ENCODE results near the gene TRIP10.
A peak's percentile ranks its signal among the peaks of the same experiment; 100 is the strongest.

Gene TRIP10

GRCh38 chr19:6725513-6726231, 13.8 kb upstream of the TRIP10 start:
- no peak for DNase-seq

GRCh38 chr19:6728346-6728745, 11.1 kb upstream of the TRIP10 start:
- DNase-seq, result no peak

DNA sequence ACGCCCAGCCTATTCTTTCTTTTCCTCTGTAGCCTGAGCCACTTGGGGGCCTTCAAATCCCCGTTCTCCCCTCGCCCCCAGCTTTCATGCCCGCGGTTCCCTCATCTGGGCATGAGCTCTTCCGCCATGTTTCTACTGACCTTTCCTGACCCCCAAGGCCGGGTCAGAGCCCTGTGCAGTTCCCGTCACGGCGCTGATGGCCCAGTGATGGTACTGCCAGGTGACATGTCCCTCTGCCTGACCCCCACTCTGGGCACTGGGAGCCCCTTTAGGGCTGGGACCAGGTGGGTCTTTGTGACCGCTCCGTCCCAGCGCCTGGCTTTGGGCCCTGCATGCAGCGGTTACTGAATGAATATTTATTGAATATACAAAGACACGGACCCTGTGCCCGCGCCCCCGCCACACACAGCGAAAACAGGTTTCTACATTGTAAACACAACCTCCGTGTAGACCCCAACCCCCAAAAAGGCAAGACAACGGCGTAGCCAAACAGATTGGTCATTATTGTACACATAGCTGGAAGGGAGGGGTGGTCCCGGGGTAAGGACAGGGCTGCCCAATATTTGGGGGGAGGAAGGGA, 9.8 kb upstream of the TRIP10 start:
- no peak for DNase-seq

DNA sequence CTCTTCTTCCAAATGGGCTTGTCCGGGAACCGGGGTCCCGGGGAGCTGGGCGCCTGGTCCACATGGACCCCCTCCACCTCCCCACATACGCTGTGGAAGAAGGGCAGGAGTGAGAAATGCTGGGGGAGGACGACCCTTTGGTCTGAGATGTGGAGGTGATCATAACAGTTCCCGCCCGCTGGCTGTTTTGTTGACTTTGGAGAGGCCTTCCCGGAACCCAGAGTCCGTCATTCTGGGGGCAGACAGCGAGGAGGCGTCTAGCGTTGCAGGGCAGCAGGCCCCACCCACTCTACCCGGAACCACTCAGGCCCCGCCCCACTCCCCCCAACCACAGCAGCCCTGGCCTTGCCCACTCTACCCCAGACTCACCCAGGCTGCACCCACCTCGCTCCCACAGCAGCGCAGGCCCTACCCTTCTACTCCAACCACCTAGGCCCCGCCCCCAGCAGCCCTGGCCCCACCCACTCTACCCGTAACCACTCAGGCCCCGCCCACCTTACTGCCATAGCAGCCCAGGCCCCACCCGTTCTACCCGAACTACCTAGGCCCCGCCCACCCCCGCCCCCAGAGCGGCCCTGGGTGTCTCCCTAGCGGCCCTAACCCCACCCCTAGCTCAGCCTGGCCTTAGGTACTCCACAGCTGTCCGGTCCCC, 9.2 kb upstream of the TRIP10 start:
- no peak for DNase-seq

GRCh38 chr19:6730941-6731670, 8.4 kb upstream of the TRIP10 start:
- DNase-seq, result no peak

- DNase-seq, result no peak
Observed at GRCh38 chr19:6731822-6732221, 7.7 kb upstream of the TRIP10 start.

DNA sequence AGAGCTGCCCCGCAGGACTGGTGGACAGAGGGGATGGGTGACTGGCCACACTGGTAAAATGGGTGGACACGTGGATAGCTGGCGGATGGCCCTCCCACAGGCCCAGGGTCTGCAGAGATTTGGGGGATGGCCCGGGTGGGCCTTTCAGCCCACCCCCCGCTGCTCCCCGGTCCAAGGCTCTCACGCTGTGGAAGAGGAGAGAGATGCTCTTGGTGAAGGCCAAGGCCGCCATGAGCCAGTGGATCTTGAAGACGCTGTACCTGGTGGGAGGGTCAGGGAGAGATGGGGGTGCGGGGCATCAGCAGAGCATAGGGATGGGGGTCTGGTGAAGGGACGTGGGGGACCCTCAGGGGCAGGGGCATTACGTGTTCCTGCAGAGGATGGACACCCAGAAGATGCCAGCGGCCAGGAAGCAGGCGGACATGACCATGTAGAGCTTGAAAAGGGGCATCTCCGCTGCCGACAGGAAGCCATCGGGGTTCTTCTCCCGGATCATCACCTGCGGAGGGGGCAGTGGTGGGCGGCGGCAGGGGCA, 6.6 kb upstream of the TRIP10 start:
- no peak for DNase-seq

GRCh38 chr19:6733338-6734095, 6.0 kb upstream of the TRIP10 start:
- DNase-seq, result no peak

DNA sequence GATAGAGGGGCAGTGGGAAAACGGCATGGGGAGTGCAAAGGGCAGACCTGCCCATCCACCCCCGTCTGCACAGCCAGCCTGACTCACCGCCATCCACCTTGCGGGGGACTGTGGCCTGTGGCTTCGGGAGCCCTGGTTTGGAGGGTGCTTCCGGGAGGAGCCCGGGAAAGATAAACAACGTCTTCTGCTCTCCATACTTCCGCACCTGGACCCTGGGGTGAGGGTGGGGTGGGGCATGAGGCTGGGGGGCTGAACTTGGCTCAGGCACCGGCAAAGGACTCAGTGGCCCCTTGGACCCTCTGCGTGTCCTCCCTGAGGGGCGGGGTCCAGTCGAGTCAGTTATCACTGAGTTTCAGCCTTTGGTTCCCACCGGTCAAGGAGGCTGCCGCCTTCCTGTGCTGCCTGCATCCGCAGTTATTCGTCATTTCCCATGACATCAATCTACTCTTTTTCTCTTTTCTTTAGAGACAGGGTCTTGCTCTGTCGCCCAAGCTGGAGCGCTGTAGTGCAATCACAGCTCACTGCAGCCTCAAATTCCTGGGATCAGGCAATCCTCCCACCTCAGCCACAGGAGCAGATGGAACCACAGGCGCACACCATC, 5.3 kb upstream of the TRIP10 start:
- DNase-seq, result no peak

- DNase-seq, result no peak
Observed at GRCh38 chr19:6735181-6735911, 4.1 kb upstream of the TRIP10 start.

DNA sequence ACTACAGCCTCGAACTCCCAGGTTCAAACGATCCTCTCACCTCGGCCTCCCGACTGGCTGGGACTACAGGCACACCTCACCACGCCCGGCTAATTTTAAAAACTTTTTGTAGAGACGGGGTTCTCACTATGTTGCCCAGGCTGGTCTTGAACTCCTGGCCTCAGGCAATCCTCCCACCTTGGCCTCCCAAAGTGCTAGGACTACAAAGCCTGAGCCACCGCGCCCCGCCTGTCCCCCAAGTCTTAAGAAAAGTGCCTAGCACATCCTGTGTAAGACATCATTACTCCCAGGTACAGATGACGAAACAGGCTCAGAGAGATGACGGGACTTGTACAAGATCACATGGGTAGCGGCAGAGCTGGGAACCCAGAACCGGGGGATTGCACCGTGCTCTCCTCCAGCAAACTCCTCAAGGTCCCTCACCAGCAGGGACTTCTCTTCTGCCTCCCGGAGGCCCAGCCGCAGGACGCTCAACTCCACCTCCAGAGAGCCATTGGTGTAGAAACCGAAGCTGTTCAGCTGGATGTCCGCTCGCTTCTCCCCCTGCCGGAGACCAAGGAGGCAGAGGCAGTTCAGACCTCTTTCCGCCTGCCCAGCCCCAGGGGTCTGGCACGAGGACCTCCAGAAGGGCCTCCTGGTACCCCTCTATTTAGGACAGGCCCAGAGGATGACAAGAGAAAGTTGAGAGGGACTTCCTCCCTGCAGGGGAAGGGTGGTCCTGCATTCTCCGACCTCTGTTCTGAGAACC, 3.1 kb upstream of the TRIP10 start:
- DNase-seq, result peak; percentile 42

- no peak for DNase-seq
Observed at GRCh38 chr19:6736917-6737283, 2.6 kb upstream of the TRIP10 start.

DNA sequence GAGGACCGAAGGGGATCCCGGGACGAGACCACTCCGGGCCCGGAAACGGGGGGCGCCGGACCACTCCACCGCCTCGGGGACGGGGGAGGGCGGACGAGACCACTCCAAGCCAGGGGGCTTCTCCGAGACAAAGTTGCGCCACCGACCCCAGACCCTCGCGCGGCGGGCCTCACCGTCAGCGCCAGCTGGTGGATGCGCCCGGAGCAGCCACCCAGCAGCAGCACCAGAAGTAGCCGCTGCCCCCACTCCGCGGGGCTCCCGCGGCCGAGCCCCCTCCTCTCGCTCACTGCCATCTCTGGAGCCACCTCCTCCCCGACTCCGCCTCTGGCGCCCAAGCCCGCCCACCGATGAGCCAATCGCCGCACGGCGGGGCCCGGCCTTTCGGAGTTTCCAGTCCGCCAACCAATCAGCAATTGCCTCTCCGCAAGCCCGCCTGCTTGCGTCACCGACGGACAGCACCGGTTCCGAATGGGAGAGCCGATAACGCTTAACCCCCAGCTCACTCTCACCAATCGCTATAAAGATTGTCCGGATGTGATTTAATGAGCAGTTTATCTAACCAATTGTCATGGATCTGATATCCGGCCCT, 2.1 kb upstream of the TRIP10 start, which contains the start of gene GPR108:
Gene GPR108, minus strand, starts transcription at position 297 of the 589 bp plus-strand sequence. Its CDS starts 4 bp downstream, at position 293.
- DNase-seq, result peak; percentile 99

- no peak for DNase-seq
Observed at GRCh38 chr19:6737873-6738786, 1.4 kb upstream of the TRIP10 start.

DNA sequence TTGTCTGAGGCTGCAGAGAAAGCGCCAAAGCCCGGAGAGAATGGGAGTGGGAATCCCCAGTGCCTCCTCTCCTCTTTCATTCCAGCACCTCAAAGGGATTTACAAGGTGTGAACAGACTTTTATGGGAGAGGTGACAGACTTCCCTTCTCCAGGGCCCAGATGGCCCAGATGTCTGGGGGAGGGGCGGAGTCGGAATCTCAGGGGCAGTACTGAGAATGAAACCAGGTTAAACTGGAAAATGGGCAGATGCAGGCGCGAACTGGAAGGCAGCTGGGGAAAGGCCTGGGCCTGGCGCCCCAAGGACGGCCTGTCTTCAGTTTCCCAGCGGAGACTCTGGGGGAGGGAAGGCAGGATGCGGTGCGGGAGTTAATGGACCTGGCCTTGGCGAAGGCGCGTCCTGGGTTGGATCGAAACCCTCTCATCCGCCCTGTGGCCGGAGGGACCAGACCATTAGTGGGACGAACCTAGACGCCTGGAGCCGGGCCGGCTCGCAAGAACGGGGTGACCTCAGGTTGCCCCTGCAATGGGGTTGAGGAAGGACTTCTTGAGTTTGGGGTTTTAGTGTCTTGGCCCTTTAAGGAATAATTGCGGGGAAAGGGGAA, 592 bp upstream of the TRIP10 start:
- DNase-seq, result no peak

- no peak for DNase-seq
Observed at GRCh38 chr19:6739883-6740588, 556 bp downstream of the TRIP10 start.

DNA sequence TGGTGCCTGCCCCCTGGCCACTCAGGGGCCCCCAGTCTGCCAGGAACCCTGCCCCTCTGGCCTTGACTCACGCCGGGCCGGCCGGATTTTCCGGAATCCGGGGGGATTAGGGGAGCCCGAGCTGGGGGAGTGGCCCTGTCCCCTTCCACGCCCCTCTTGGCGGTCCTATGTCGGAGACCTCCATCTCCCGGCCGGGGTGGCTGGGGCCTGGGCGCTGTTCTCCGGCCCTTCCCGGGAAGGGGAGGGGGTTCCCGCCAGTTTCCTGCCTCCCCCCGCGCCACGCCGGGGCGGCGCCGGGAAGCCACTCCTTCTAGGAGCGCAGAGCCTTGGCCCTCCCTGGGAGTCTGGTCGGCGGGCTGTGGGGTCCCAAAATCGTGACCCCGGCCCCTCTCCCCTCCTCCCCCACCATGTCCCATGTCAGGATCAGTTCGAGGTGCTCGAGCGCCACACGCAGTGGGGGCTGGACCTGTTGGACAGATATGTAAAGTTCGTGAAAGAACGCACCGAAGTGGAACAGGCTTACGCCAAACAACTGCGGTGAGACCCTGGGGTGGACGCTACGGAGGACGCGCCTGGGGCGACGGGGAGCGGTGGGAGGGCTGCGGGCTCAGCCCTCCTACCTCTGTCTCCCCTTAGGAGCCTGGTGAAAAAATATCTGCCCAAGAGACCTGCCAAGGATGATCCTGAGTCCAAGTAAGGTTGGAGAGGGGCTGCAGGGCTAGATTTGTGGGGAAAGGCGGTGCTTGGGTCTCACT, 1.3 kb downstream of the TRIP10 start:
- DNase-seq, result no peak
